Parathyroid adenoma (tissue), 2 donors: ENCODE results near the gene SLC25A41.
"Not testable (repeated sequence)": the region's sequence is repeated elsewhere in the genome, so short reads cannot be mapped to it uniquely, and the experiment has no call there.

Experiments used
- H2AFZ ChIP-seq: fragments of 300-600 bp; sonication (generic); one replicate; pipeline ENCODE4 v1.7.0; 2017; ENCODE audit warnings: antibody characterized with exemption, mild to moderate bottlenecking
- H3K27ac ChIP-seq: fragments of 300-600 bp; sonication (generic); one replicate; pipeline ENCODE4 v1.7.0; 2017
- H3K27me3 ChIP-seq: fragments of 300-600 bp; sonication (generic); one replicate; pipeline ENCODE4 v1.7.0; 2017; ENCODE audit warnings: low read length; ENCODE audit not compliant: control insufficient read depth, insufficient read depth
- H3K36me3 ChIP-seq: fragments of 300-600 bp; sonication (generic); one replicate; pipeline ENCODE4 v1.7.0; 2017; ENCODE audit warnings: low read length; ENCODE audit not compliant: control insufficient read depth, insufficient read depth
- H3K4me1 ChIP-seq: fragments of 300-600 bp; sonication (generic); one replicate; pipeline ENCODE4 v1.7.0; 2017; ENCODE audit warnings: control low read depth
- H3K4me2 ChIP-seq: fragments of 300-600 bp; sonication (generic); one replicate; pipeline ENCODE4 v1.7.0; 2017; ENCODE audit warnings: low read length
- H3K4me3 ChIP-seq: fragments of 300-600 bp; sonication (generic); one replicate; pipeline ENCODE4 v1.7.0; 2017; ENCODE audit warnings: low read depth, low read length
- H3K79me2 ChIP-seq: fragments of 300-600 bp; sonication (generic); one replicate; pipeline ENCODE4 v1.7.0; 2017; ENCODE audit warnings: control low read depth
- H3K9ac ChIP-seq: fragments of 300-600 bp; sonication (generic); one replicate; pipeline ENCODE4 v1.7.0; 2017; ENCODE audit warnings: mild to moderate bottlenecking
- H3K9me3 ChIP-seq: fragments of 300-600 bp; sonication (generic); one replicate; pipeline ENCODE4 v1.7.0; 2017; ENCODE audit warnings: low read length; ENCODE audit not compliant: control insufficient read depth
- TF ChIP-seq, protein P1 (sequence below): fragments of 300-600 bp; sonication (generic); IDR thresholded peaks from one replicate; pipeline ENCODE4 v1.7.0; 2017; ENCODE audit warnings: antibody characterized with exemption, mild to moderate bottlenecking
- donor health status: primary hyperparathyroidism.

The SLC25A41 gene

DNA sequence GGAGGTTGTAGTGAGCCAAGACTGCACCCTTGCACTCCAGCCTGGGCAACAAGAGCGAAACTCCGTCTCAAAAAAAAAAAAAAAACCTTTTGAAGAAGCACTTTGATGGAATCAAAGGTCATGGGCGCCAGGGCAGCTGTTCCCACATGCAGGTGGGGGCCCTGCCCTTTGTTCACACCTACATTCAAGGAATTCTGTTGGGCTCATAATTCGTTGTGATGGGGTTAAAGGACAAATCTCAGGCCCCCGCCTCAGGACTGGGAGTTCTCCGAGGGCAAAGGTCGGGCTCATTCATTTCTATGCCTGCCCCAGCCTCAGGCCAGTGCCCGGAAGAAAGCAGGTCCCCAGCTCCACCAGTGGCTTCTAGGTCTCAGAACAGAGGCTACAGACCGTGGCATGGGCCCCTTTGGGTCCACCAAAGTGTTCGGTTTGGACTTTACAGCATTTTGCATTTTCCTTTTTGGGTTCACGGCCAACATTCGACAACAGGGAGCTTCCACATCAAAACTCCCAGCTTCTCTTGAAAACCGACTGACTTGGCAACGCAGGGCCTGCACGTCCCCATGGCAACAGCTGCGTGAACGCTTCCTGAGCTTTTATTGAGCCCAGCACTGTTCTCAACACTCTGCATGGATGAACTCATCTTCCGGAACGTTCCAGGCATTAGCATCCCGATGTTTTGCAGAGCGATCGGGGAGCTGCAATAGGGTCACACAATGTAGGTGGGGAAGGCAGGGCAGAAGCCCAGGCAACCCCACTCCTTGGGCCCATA lies 30.5 kb downstream of the SLC25A41 start:
- Histone ChIP-seq H3K27me3 (no peaks in the 10 kb centered on the region), H3K9ac (no peak overlapping the region), H3K27ac (no peak overlapping the region), H2AFZ (peak overlapping the region; percentile 79), H3K9me3 (no peaks in the 10 kb centered on the region), H3K4me2 (no peak overlapping the region), H3K36me3 (no peaks in the 10 kb centered on the region), H3K4me3 (no peak overlapping the region), H3K4me1 (no peaks in the 10 kb centered on the region), H3K79me2 (no peaks in the 10 kb centered on the region)
- TF ChIP-seq, protein P1, sequence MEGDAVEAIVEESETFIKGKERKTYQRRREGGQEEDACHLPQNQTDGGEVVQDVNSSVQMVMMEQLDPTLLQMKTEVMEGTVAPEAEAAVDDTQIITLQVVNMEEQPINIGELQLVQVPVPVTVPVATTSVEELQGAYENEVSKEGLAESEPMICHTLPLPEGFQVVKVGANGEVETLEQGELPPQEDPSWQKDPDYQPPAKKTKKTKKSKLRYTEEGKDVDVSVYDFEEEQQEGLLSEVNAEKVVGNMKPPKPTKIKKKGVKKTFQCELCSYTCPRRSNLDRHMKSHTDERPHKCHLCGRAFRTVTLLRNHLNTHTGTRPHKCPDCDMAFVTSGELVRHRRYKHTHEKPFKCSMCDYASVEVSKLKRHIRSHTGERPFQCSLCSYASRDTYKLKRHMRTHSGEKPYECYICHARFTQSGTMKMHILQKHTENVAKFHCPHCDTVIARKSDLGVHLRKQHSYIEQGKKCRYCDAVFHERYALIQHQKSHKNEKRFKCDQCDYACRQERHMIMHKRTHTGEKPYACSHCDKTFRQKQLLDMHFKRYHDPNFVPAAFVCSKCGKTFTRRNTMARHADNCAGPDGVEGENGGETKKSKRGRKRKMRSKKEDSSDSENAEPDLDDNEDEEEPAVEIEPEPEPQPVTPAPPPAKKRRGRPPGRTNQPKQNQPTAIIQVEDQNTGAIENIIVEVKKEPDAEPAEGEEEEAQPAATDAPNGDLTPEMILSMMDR, result no peak

GRCh38 chr19:6402058-6402457 lies 31.5 kb downstream of the SLC25A41 start:
- Histone ChIP-seq H3K9ac (no peak overlapping the region), H3K9me3 (no peaks in the 10 kb centered on the region), H3K36me3 (no peaks in the 10 kb centered on the region), H3K27ac (no peak overlapping the region), H3K4me1 (no peaks in the 10 kb centered on the region), H2AFZ (no peak overlapping the region), H3K4me2 (no peak overlapping the region), H3K27me3 (no peaks in the 10 kb centered on the region), H3K79me2 (no peaks in the 10 kb centered on the region), H3K4me3 (no peak overlapping the region)
- TF ChIP-seq, protein P1, result no peak

- H3K4me1 ChIP-seq, H3K27ac ChIP-seq, H3K79me2 ChIP-seq, H3K36me3 ChIP-seq, H3K4me2 ChIP-seq, H3K9me3 ChIP-seq, H3K9ac ChIP-seq, H3K27me3 ChIP-seq, H3K4me3 ChIP-seq, H2AFZ ChIP-seq: not testable (repeated sequence)
Measured at GRCh38 chr19:6400062-6400944, 33.3 kb downstream of the SLC25A41 start.

DNA sequence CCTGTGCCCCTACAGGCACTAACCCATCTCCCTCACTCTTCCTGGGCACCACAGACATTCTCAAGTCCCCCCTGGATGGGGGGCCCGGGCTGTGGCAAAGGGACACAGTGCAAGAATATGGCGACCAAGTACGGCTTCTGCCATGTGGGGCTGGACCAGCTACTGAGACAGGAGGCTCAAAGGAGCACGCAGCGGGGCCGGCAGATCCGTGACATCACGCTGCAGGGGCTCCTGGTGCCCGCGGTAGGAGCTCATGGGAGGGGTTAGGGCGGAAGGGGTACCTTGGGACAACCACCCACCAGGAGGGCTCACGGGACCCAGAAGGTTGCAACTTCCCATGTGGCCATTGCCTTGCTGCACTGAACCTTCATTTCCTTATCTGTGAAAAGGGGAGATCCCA lies 37.3 kb downstream of the SLC25A41 start:
- Histone ChIP-seq H3K27ac (no peak overlapping the region), H3K9me3 (no peaks in the 10 kb centered on the region), H3K4me3 (no peak overlapping the region), H3K79me2 (peaks cover 8% of the 10 kb centered on the region), H3K27me3 (no peaks in the 10 kb centered on the region), H3K4me1 (peaks cover 7% of the 10 kb centered on the region), H3K36me3 (no peaks in the 10 kb centered on the region), H3K4me2 (no peak overlapping the region), H2AFZ (no peak overlapping the region), H3K9ac (no peak overlapping the region)
- TF ChIP-seq, protein P1, result no peak

- Histone ChIP-seq H3K27me3 (no peaks in the 10 kb centered on the region), H3K4me1 (peaks cover 7% of the 10 kb centered on the region), H3K36me3 (no peaks in the 10 kb centered on the region), H2AFZ (no peak overlapping the region), H3K27ac (no peak overlapping the region), H3K79me2 (peaks cover 8% of the 10 kb centered on the region), H3K4me3 (no peak overlapping the region), H3K9ac (no peak overlapping the region), H3K4me2 (no peak overlapping the region), H3K9me3 (no peaks in the 10 kb centered on the region)
- TF ChIP-seq, protein P1, result no peak
Measured at GRCh38 chr19:6394831-6395230, 38.7 kb downstream of the SLC25A41 start.
